OCI-LY3 (cell line): ENCODE results near the gene ATP9A.
"Not testable (repeated sequence)": the region's sequence is repeated elsewhere in the genome, so short reads cannot be mapped to it uniquely, and the experiment has no call there.

Experiments
- H2AFZ ChIP-seq: fragments of 200-600, 300-600 bp; shearing (Covaris generic); 2 replicates; pipeline ENCODE4 v1.6.0; 2014; ENCODE audit warnings: antibody characterized with exemption, low read depth, low read length
- H3K27ac ChIP-seq: fragments of 200-600, 300-600 bp; sonication (generic); 2 replicates; pipeline ENCODE4 v1.5.1; 2014; ENCODE audit warnings: mild to moderate bottlenecking, low read length, moderate library complexity, mixed read lengths
- H3K27me3 ChIP-seq: fragments of 200-600, 300-600 bp; sonication (generic); 2 replicates; pipeline ENCODE4 v1.6.1; 2014; ENCODE audit warnings: low read depth, low read length, mixed read lengths
- H3K36me3 ChIP-seq: fragments of 200-600, 300-600 bp; sonication (generic); replicated peaks from 2 replicates; pipeline ENCODE3; 2014; ENCODE audit warnings: low read depth, low read length, mixed read lengths
- H3K4me1 ChIP-seq: fragments of 300-600, 200-600 bp; sonication (generic); 2 replicates; pipeline ENCODE4 v1.6.1; 2014; ENCODE audit warnings: low read length, mixed read lengths
- H3K4me2 ChIP-seq: fragments of 200-600, 300-600 bp; sonication (generic); 2 replicates; pipeline ENCODE4 v1.6.1; 2014; ENCODE audit warnings: low read length, mixed read lengths
- H3K4me3 ChIP-seq: fragments of 300-600, 200-600 bp; sonication (generic); 2 replicates; pipeline ENCODE4 v1.5.1; 2014; ENCODE audit warnings: antibody characterized with exemption, mild to moderate bottlenecking, low read length, moderate library complexity
- H3K79me2 ChIP-seq: fragments of 300-600, 200-600 bp; shearing (Covaris generic); 2 replicates; pipeline ENCODE4 v1.6.1; 2014; ENCODE audit warnings: mild to moderate bottlenecking, low read length, mixed read lengths
- H3K9ac ChIP-seq: fragments of 300-600, 200-600 bp; shearing (Covaris generic); 2 replicates; pipeline ENCODE4 v1.6.0; 2014; ENCODE audit warnings: mild to moderate bottlenecking, low read length, moderate library complexity
- H3K9me3 ChIP-seq: fragments of 200-600, 300-600 bp; shearing (Covaris generic); 2 replicates; pipeline ENCODE4 v1.6.1; 2014; ENCODE audit warnings: low read length, mixed read lengths; ENCODE audit not compliant: insufficient read depth
- H4K20me1 ChIP-seq: fragments of 200-600, 300-600 bp; sonication (generic); 2 replicates; pipeline ENCODE4 v1.6.1; 2016; ENCODE audit warnings: low read length, mixed read lengths; ENCODE audit not compliant: insufficient read depth
- CTCF ChIP-seq: fragments of 200-600, 300-600 bp; sonication (generic); IDR thresholded peaks from 2 replicates; pipeline ENCODE4 v1.5.1; 2014; ENCODE audit warnings: antibody characterized with exemption, low read length, low read depth
- EZH2phosphoT487 ChIP-seq: fragments of 200-600 bp; shearing (Covaris generic); IDR thresholded peaks from 2 replicates; pipeline ENCODE4 v1.6.1; 2018; ENCODE audit warnings: antibody characterized with exemption, mixed run types, low read depth

ATP9A gene

GRCh38 chr20:51656726-51657260, 111.4 kb downstream of the ATP9A start:
- Histone ChIP-seq H2AFZ (no peak overlapping the region), H3K4me2 (no peak overlapping the region), H3K27ac (no peak overlapping the region)

GRCh38 chr20:51656089-51656488, 112.1 kb downstream of the ATP9A start:
- H3K9me3 ChIP-seq, H3K4me2 ChIP-seq, H3K27ac ChIP-seq, H2AFZ ChIP-seq, H3K4me3 ChIP-seq, H3K27me3 ChIP-seq, H4K20me1 ChIP-seq, H3K36me3 ChIP-seq, H3K79me2 ChIP-seq, H3K4me1 ChIP-seq, H3K9ac ChIP-seq: not testable (repeated sequence)

More at GRCh38 chr20:51656726-51657260, 111.4 kb downstream of the ATP9A start:
- no peaks in the 10 kb centered on the region for H4K20me1 ChIP-seq
- H3K79me2 ChIP-seq: no peaks in the 10 kb centered on the region
- no peaks in the 10 kb centered on the region for H3K9me3 ChIP-seq
- peaks cover 9% of the 10 kb centered on the region for H3K27me3 ChIP-seq
- no peaks in the 10 kb centered on the region for H3K4me1 ChIP-seq
- no peak overlapping the region for H3K9ac ChIP-seq
- H3K36me3 ChIP-seq: no peaks in the 10 kb centered on the region
- TF ChIP-seq EZH2phosphoT487 (no peak), CTCF (no peak)
- H3K4me3 ChIP-seq: no peak overlapping the region

GRCh38 chr20:51654495-51654894, 113.7 kb downstream of the ATP9A start:
- H4K20me1 ChIP-seq: no peaks in the 10 kb centered on the region
- H3K4me3 ChIP-seq: no peak overlapping the region
- no peak overlapping the region for H2AFZ ChIP-seq
- peaks cover 5% of the 10 kb centered on the region for H3K4me1 ChIP-seq
- no peak for TF ChIP-seq CTCF
- no peak for TF ChIP-seq EZH2phosphoT487
- H3K27ac ChIP-seq: no peak overlapping the region
- H3K4me2 ChIP-seq: no peak overlapping the region
- no peak overlapping the region for H3K9ac ChIP-seq
- no peaks in the 10 kb centered on the region for H3K9me3 ChIP-seq
- no peaks in the 10 kb centered on the region for H3K36me3 ChIP-seq
- no peaks in the 10 kb centered on the region for H3K79me2 ChIP-seq
- H3K27me3 ChIP-seq: peaks cover 9% of the 10 kb centered on the region

GRCh38 chr20:51654060-51654459, 114.1 kb downstream of the ATP9A start:
- Histone ChIP-seq H3K9me3 (no peaks in the 10 kb centered on the region), H3K27me3 (peaks cover 9% of the 10 kb centered on the region), H3K27ac (no peak overlapping the region), H3K79me2 (no peaks in the 10 kb centered on the region), H3K9ac (no peak overlapping the region), H3K4me3 (no peak overlapping the region), H3K36me3 (no peaks in the 10 kb centered on the region), H3K4me2 (no peak overlapping the region), H4K20me1 (no peaks in the 10 kb centered on the region), H2AFZ (no peak overlapping the region), H3K4me1 (peaks cover 5% of the 10 kb centered on the region)
- TF ChIP-seq EZH2phosphoT487: no peak

- no peaks in the 10 kb centered on the region for H3K79me2 ChIP-seq
- peaks cover 5% of the 10 kb centered on the region for H3K4me1 ChIP-seq
Observed at GRCh38 chr20:51653226-51653625, 115.0 kb downstream of the ATP9A start.

More at GRCh38 chr20:51653226-51653625, 115.0 kb downstream of the ATP9A start:
- Histone ChIP-seq H3K27ac (no peak overlapping the region), H2AFZ (no peak overlapping the region), H3K27me3 (peaks cover 12% of the 10 kb centered on the region), H3K9ac (no peak overlapping the region), H4K20me1 (no peaks in the 10 kb centered on the region), H3K4me2 (no peak overlapping the region), H3K36me3 (no peaks in the 10 kb centered on the region), H3K9me3 (no peaks in the 10 kb centered on the region), H3K4me3 (no peak overlapping the region)
- no peak for TF ChIP-seq EZH2phosphoT487
- no peak for TF ChIP-seq CTCF
